Esophagus muscularis mucosa (tissue), 4 donors: ENCODE data around the gene FLACC1. TPM values are rescaled to one million over a fixed set of nuclear protein-coding genes. Genes with fewer than 3 reads are reported as not detected.
A peak's percentile ranks its signal among the peaks of the same experiment; 100 is the strongest.

Experiments used
- DNase-seq: peaks from one replicate; pipeline ENCODE4 v3.0.0-alpha.2; 2017; ENCODE audit errors: extremely low spot score
- H3K27ac ChIP-seq, 4 donors: fragments of 200-600 bp; sonication (generic); replicated peaks in 1 of 4; 1 replicate in 3 of 4; 2 replicates in 1 of 4; pipeline ENCODE4 v1.5.1; 2016 to 2019; ENCODE audit warnings: mild to moderate bottlenecking in 1 of 4
- H3K27me3 ChIP-seq, 4 donors: fragments of 200-600 bp; sonication (generic); one replicate each; pipeline versions ENCODE4 v1.5.1 to v1.6.0; 2016 to 2019
- H3K36me3 ChIP-seq, 4 donors: fragments of 200-600 bp; sonication (generic); one replicate each; pipeline ENCODE4 v1.5.1; 2016 to 2019
- H3K4me1 ChIP-seq, 4 donors: fragments of 200-600 bp; sonication (generic); one replicate each; pipeline ENCODE4 v1.5.1; 2016 to 2019
- H3K4me3 ChIP-seq, 4 donors: fragments of 200-600 bp; sonication (generic); 1 replicate in 2 of 4; 2 replicates in 2 of 4; pipeline ENCODE4 v1.5.1; 2016 to 2019; ENCODE audit warnings: mild to moderate bottlenecking in 4 of 4, moderate library complexity in 1 of 4
- H3K9me3 ChIP-seq, 4 donors: fragments of 200-600 bp; sonication (generic); 1 replicate in 3 of 4; 2 replicates in 1 of 4; pipeline ENCODE4 v1.5.1; 2016 to 2019
- EP300 ChIP-seq: sonication (generic); formaldehyde crosslinking; IDR thresholded peaks from one replicate; pipeline ENCODE4 v1.6.1; 2017; ENCODE audit warnings: antibody characterized with exemption
- POLR2A ChIP-seq: fragments of 450-650 bp; IDR thresholded peaks from one replicate; pipeline ENCODE4 v1.6.1; 2017; ENCODE audit warnings: antibody characterized with exemption, moderate library complexity, mild to moderate bottlenecking, low read depth
- POLR2AphosphoS5 ChIP-seq, 2 donors: sonication (generic); formaldehyde crosslinking; IDR thresholded peaks; one replicate each; pipeline ENCODE4 v1.6.1; 2017; ENCODE audit warnings: antibody characterized with exemption in 2 of 2
- WGBS: methylation state at CpG from one replicate; pipeline ENCODE4 v1.1.5; 2018; 5-methylcytosine and 5-hydroxymethylcytosine counted together
- intact Hi-C: fragments of 100-400 bp; cut with DNase I; formaldehyde crosslinking; loops from one replicate; pipeline ENCODE4 v1.15.1; 2023
- total RNA-seq, 4 donors: library from RNA; depleted of rRNA; stranded (reverse); fragments of >200 nt; gene quantifications; one replicate each; pipeline versions ENCODE4 v1.1.0 to v1.2.1, GENCODE V29; 2016
- TF ChIP-seq, protein P1 (sequence below), 3 experiments: fragments of 200-600 bp in 2 of 3; fragments of 450-650 bp in 1 of 3; sonication (generic) in 2 of 3; IDR thresholded peaks; one replicate each; pipeline ENCODE4 v1.5.1; 2017 to 2019; ENCODE audit warnings: antibody characterized with exemption in 3 of 3, mild to moderate bottlenecking in 2 of 3, moderate library complexity in 1 of 3

Gene FLACC1
- total RNA-seq, 4 donors from 2014 or later, result 1.2 to 5.1 (median 4.2) TPM

DNA sequence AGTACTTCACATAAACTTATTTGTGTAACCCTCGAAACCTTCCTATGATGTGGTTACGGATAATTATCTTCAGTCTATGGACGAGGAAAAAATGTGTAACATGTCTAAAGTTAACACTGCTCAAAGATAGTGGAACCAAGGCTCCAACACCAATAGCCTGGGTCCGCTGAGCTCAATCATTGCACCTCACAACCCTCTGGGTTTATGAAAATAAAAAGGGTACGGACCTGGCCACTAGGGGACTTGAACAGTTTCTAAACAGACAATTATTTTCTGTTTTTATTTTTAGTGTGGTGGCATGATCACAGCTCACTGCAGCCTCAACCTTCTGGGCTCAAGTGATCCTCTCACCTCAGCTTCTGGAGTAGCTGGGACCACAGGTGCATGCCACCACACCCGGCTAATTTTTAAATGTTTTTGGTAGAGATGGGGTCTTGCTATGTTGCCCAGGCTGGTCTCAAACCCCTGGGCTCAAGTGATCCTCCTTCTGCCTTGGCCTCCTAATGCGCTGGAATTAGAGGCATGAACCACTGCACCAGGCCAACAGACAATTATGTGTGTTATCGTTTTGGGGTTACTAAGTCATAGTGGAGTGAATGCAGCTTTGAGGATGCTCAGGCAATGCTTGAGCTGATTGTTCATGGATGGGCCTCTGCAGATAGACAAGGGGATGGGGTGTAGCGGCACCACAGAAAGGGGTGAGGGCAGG is 86.7 kb downstream of the FLACC1 start:
- TF ChIP-seq, protein P1, sequence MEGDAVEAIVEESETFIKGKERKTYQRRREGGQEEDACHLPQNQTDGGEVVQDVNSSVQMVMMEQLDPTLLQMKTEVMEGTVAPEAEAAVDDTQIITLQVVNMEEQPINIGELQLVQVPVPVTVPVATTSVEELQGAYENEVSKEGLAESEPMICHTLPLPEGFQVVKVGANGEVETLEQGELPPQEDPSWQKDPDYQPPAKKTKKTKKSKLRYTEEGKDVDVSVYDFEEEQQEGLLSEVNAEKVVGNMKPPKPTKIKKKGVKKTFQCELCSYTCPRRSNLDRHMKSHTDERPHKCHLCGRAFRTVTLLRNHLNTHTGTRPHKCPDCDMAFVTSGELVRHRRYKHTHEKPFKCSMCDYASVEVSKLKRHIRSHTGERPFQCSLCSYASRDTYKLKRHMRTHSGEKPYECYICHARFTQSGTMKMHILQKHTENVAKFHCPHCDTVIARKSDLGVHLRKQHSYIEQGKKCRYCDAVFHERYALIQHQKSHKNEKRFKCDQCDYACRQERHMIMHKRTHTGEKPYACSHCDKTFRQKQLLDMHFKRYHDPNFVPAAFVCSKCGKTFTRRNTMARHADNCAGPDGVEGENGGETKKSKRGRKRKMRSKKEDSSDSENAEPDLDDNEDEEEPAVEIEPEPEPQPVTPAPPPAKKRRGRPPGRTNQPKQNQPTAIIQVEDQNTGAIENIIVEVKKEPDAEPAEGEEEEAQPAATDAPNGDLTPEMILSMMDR (IDR thresholded peaks at IDR 0.05), result no peak
- Histone ChIP-seq H3K27ac (no peak overlapping the region), H3K4me1 (no peaks in the 10 kb centered on the region), H3K36me3 (peaks cover 10 to 81% (median 37%) of the 10 kb centered on the region in 4 donors), H3K4me3 (no peak overlapping the region), H3K9me3 (no peaks in the 10 kb centered on the region), H3K27me3 (no peaks in the 10 kb centered on the region)
- intact Hi-C loops, result no loop called here
- DNase-seq, result no peak
- WGBS, result 93% methylated on average over 9 of the region's 9 CpGs

DNA sequence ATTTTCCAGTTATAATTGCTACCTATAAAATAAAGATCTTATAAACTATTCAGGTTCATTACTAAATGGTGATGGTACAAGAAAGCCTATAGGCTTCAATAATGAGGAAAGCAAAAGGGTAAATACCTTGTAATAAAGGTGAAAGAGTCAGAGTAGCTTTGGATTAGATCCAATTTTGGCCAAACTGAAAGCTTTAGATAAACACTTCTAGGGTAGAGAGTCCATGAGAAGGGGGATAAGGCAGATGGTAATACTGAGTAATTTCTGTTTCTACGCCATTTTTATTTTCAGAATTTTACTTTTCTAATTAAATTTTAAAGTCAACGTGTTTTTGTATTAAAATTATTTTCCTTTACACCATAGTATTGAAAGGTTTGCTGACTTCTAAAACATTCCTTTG is 87.4 kb downstream of the FLACC1 start:
- intact Hi-C loops, result no loop called here
- H3K27me3 ChIP-seq, result no peaks in the 10 kb centered on the region
- WGBS, result 96% methylated on average over 2 of the region's 2 CpGs
- H3K27ac ChIP-seq, result no peak overlapping the region
- no peak overlapping the region for H3K4me3 ChIP-seq
- H3K4me1 ChIP-seq, result no peaks in the 10 kb centered on the region
- peaks cover 9 to 74% (median 35%) of the 10 kb centered on the region in 4 donors for H3K36me3 ChIP-seq
- H3K9me3 ChIP-seq, result no peaks in the 10 kb centered on the region
- TF ChIP-seq, protein P1 (IDR thresholded peaks at IDR 0.05), result no peak
- no peak for DNase-seq

DNA sequence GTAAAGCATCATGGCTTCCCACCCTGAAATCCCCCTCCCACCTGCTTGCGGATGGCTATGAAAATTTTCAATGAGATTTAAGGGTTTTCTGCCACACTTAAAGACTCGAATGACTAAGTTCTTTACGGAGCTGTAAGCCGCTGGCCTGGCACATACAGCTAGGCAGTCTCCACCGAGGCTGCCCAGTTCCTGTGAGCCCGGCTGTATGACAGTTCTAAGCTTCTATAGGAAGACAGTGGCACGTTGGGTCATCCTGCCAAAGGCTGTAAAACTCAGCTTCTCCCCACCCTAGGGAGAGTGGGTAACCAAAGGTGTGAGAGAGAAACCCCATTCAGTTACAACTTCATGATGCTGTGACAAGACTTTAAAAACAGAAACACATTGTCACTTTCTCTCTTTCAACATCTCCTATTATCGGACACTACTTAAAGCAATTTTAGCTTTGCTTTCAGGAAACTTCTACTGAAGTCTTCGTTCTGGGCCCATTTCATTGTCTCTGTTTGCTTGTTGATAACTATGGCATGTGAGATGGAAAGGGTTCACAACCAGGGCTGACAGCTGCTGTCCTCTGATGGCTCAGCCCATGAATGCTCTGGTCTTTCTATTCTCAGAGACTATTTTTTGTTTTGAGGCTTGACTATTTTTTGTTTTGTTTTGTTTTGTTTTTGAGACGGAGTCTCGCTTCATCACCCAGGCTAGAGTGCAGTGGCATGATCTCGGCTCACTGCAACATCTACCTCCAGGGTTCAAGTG is 89.7 kb downstream of the FLACC1 start:
- intact Hi-C loops, result no loop called here
- Histone ChIP-seq H3K27me3 (no peaks in the 10 kb centered on the region), H3K9me3 (no peaks in the 10 kb centered on the region), H3K4me1 (no peaks in the 10 kb centered on the region), H3K27ac (no peak overlapping the region), H3K4me3 (no peak overlapping the region), H3K36me3 (peaks cover 3 to 51% (median 18%) of the 10 kb centered on the region in 4 donors)
- DNase-seq, result peak; percentile 21
- TF ChIP-seq, protein P1 (IDR thresholded peaks at IDR 0.05), result no peak
- no peak for TF ChIP-seq EP300
- TF ChIP-seq POLR2A, result no peak
- TF ChIP-seq POLR2AphosphoS5 (IDR thresholded peaks at IDR 0.05), result no peak
- WGBS, result 86% methylated on average over 12 of the region's 12 CpGs

DNA sequence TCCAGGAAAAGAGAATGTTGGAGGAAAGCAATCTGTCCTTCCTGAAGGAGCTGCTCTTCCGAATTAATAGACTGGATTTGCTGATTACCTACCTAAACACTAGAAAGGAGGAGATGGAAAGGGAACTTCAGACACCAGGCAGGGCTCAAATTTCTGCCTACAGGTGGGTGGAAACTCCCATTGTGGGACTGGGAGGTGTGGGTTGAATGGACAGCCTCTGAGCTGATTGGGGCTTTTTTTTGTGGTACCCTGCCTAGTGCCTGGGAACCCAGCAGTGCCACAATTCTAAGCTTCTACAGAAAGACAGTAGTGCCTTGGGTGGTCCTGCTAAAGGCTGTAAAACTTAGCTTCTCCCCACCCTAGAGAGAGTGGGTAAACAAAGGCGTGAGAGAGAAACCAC is 90.5 kb downstream of the FLACC1 start:
- Histone ChIP-seq H3K4me3 (no peak overlapping the region), H3K27ac (no peak overlapping the region), H3K9me3 (no peaks in the 10 kb centered on the region), H3K36me3 (peaks cover 0 to 43% (median 14%) of the 10 kb centered on the region in 4 donors), H3K27me3 (no peaks in the 10 kb centered on the region), H3K4me1 (peaks cover 0 to 4% (median 1%) of the 10 kb centered on the region in 4 donors)
- intact Hi-C loops, result no loop called here
- WGBS, result 95% methylated on average over 2 of the region's 2 CpGs
- no peak for DNase-seq
- TF ChIP-seq EP300, result no peak
- TF ChIP-seq, protein P1 (IDR thresholded peaks at IDR 0.05), result no peak
- TF ChIP-seq POLR2A, result no peak
- TF ChIP-seq POLR2AphosphoS5 (IDR thresholded peaks at IDR 0.05), result no peak
